K562 (cell line): ENCODE results near the gene IFI30. TPM values are rescaled to one million over a fixed set of nuclear protein-coding genes. Genes with fewer than 3 reads are reported as not detected.

Source experiments
- ATAC-seq: fragments of 200-7000 bp; cut with Tn5 transposase; 3 replicates; pipeline ENCODE4 v1.9.1; 2020; ENCODE audit warnings: moderate library complexity
- BruUV-seq: library from RNA; stranded (reverse); fragments of 400-500 nt; replicated peaks from 2 replicates; lab custom pipeline; 2021; lab: Mats Ljungman, UMichigan
- CTCF ChIA-PET: fragments of 300-600 bp; formaldehyde crosslinking; extraction: SDS; loops from one replicate; lab custom pipeline; 2021; ENCODE audit warnings: low intra/inter-chr PET ratio; lab: Yijun Ruan, JAX
- POLR2A ChIA-PET: fragments of 300-600, 350-650 bp; sonication (Branson Sonifier 250); formaldehyde crosslinking; extraction: SDS; loops from one replicate; lab custom pipeline; 2021; ENCODE audit warnings: antibody characterized with exemption, inconsistent platforms; lab: Yijun Ruan, JAX
- DNase-seq, 4 experiments: peaks; one replicate each; pipeline versions ENCODE4 v3.0.0 to v3.0.0-alpha.2; 2011 to 2018; ENCODE audit warnings: low spot score in 3 of 4, mixed read lengths in 3 of 4; ENCODE audit errors: extremely low read depth in 1 of 4
- FAIRE-seq: peaks from 2 replicates; lab custom pipeline; 2011; peaks lifted over from hg19 to GRCh38; lab: Jason Lieb, UNC
- H2AFZ ChIP-seq: 2 replicates; pipeline ENCODE4 v1.6.0; 2011; ENCODE audit warnings: low read depth, low read length, control low read depth, inconsistent platforms
- H3K27ac ChIP-seq: fragments of 200-600 bp; 3 replicates; pipeline ENCODE4 v1.8.0; 2011; ENCODE audit warnings: low read depth, mild to moderate bottlenecking, control low read depth, inconsistent platforms, low read length, moderate library complexity, mixed read lengths; ENCODE audit errors: extremely low read depth
- H3K27me3 ChIP-seq, 2 experiments: fragments of 300-600 bp in 1 of 2; 2 replicates in 1 of 2; 3 replicates in 1 of 2; pipeline versions ENCODE4 v1.6.0 to v1.8.0; 2011; ENCODE audit warnings: inconsistent platforms in 2 of 2, low read length in 2 of 2, mild to moderate bottlenecking in 1 of 2, mixed read lengths in 1 of 2, moderate library complexity in 1 of 2; ENCODE audit not compliant: control insufficient read depth in 2 of 2, insufficient read depth in 2 of 2
- H3K36me3 ChIP-seq: fragments of 300-600 bp; 3 replicates; pipeline ENCODE4 v1.8.0; 2011; ENCODE audit warnings: mild to moderate bottlenecking, low read length, inconsistent platforms; ENCODE audit not compliant: control insufficient read depth, insufficient read depth
- H3K4me1 ChIP-seq, 2 experiments: fragments of 200-600 bp in 1 of 2; replicated peaks in 1 of 2; 2 replicates in 1 of 2; 3 replicates in 1 of 2; pipeline versions ENCODE4 v1.5.1 to v1.8.0; 2011; ENCODE audit warnings: inconsistent platforms in 2 of 2, low read length in 2 of 2, mild to moderate bottlenecking in 1 of 2, mixed read lengths in 1 of 2, moderate library complexity in 1 of 2; ENCODE audit not compliant: control insufficient read depth in 2 of 2, insufficient read depth in 2 of 2
- H3K4me2 ChIP-seq: 2 replicates; pipeline ENCODE4 v1.6.1; 2011; ENCODE audit warnings: low read length, control low read depth, inconsistent platforms, mixed read lengths; ENCODE audit not compliant: insufficient read depth
- H3K4me3 ChIP-seq: fragments of 200-600 bp; sonication (generic), shearing (Covaris generic); 2 replicates; pipeline ENCODE4 v1.5.1; 2016; ENCODE audit warnings: control low read depth, inconsistent platforms
- H3K79me2 ChIP-seq: fragments of 200-600 bp; 3 replicates; pipeline ENCODE4 v1.8.0; 2011; ENCODE audit warnings: low read length, inconsistent platforms; ENCODE audit not compliant: control insufficient read depth, insufficient read depth
- H3K9ac ChIP-seq, 2 experiments: 2 replicates each; pipeline versions ENCODE4 v1.6.0 to v1.6.1; 2011; ENCODE audit warnings: low read depth in 2 of 2, low read length in 2 of 2, control low read depth in 1 of 2, inconsistent platforms in 1 of 2, mild to moderate bottlenecking in 1 of 2, mixed read lengths in 1 of 2; ENCODE audit not compliant: insufficient read depth in 1 of 2
- H3K9me1 ChIP-seq: one replicate; pipeline ENCODE4 v1.6.0; 2011; ENCODE audit warnings: inconsistent platforms, mild to moderate bottlenecking, low read length, moderate library complexity; ENCODE audit not compliant: control insufficient read depth, insufficient read depth
- H3K9me3 ChIP-seq: replicated peaks from 2 replicates; pipeline ENCODE4 v1.5.1; 2011; ENCODE audit warnings: low read depth, low read length, inconsistent platforms; ENCODE audit not compliant: control insufficient read depth, insufficient read depth
- H4K20me1 ChIP-seq: replicated peaks from 2 replicates; pipeline ENCODE4 v1.6.1; 2011; ENCODE audit warnings: low read length, inconsistent platforms, mixed read lengths; ENCODE audit not compliant: control insufficient read depth, insufficient read depth
- BCOR ChIP-seq: fragments of 450-650 bp; IDR thresholded peaks from 2 replicates; pipeline ENCODE4 v1.6.1; 2016
- DIDO1 ChIP-seq: fragments of 450-650 bp; IDR thresholded peaks from 2 replicates; pipeline ENCODE4 v1.6.1; 2016; ENCODE audit warnings: low read depth, missing biosample characterization, missing genetic modification characterization
- FOXJ2 ChIP-seq: fragments of 200-800 bp; sonication (Bioruptor generic); IDR thresholded peaks from 2 replicates; pipeline ENCODE4 v1.6.1; 2016; ENCODE audit warnings: missing genetic modification characterization, missing compliant biosample characterization
- MAFK ChIP-seq: IDR thresholded peaks from 2 replicates; pipeline ENCODE4 v1.6.1; 2011; ENCODE audit warnings: low read length, improper control_type of control experiment
- MBD2 ChIP-seq: sonication (generic); IDR thresholded peaks from 2 replicates; pipeline ENCODE4 v1.6.1; 2016; ENCODE audit warnings: low read depth, borderline replicate concordance
- MEF2D ChIP-seq: conservative IDR thresholded peaks from 2 replicates; pipeline ENCODE4 v1.6.1; 2016; ENCODE audit warnings: low read depth, missing genetic modification characterization, missing compliant biosample characterization
- POLR3G ChIP-seq: IDR thresholded peaks from 2 replicates; pipeline ENCODE4 v1.6.1; 2011; ENCODE audit not compliant: insufficient read length, insufficient replicate concordance; ENCODE audit errors: extremely low read depth
- RBFOX2 ChIP-seq: fragments of 200-400 bp; formaldehyde crosslinking; IDR thresholded peaks from 2 replicates; pipeline ENCODE4 v1.6.1; 2017; ENCODE audit warnings: low read depth, mild to moderate bottlenecking, low read length, moderate library complexity
- RBM25 ChIP-seq: fragments of 200-400 bp; formaldehyde crosslinking; IDR thresholded peaks from 2 replicates; pipeline ENCODE4 v1.6.1; 2018; ENCODE audit warnings: low read length, low read depth, moderate library complexity; ENCODE audit not compliant: severe bottlenecking
- SIX5 ChIP-seq, 2 experiments: IDR thresholded peaks; 2 replicates each; pipeline ENCODE4 v1.6.1; 2011; ENCODE audit warnings: low read length in 2 of 2, borderline replicate concordance in 1 of 2, low read depth in 1 of 2, mild to moderate bottlenecking in 1 of 2, moderate library complexity in 1 of 2; ENCODE audit not compliant: insufficient read depth in 1 of 2
- ZNF589 ChIP-seq: fragments of 200-800 bp; sonication (Bioruptor generic); IDR thresholded peaks from 2 replicates; pipeline ENCODE4 v1.6.1; 2016; ENCODE audit warnings: low read depth, missing genetic modification characterization, missing compliant biosample characterization
- ZNF717 ChIP-seq: fragments of 250-450 bp; sonication (Bioruptor Pico); IDR thresholded peaks from 2 replicates; pipeline ENCODE4 v1.5.0; 2021
- ZZZ3 ChIP-seq: fragments of 450-650 bp; IDR thresholded peaks from 2 replicates; pipeline ENCODE4 v1.6.1; 2016; ENCODE audit warnings: antibody characterized with exemption, mild to moderate bottlenecking, moderate library complexity
- WGBS: fragments of 100-300 bp; shearing (Covaris generic); methylation state at CpG from one replicate; pipeline ENCODE4 v1.1.6; 2016; ENCODE audit warnings: low coverage, mixed read lengths; ENCODE audit not compliant: insufficient coverage; ENCODE audit errors: missing lambda C conversion rate; 5-methylcytosine and 5-hydroxymethylcytosine counted together
- in situ Hi-C: fragments of 300-500 bp; cut with MboI; formaldehyde crosslinking; loops from 4 replicates; pipeline ENCODE4 v1.15.0; 2018; ENCODE audit warnings: inconsistent platforms, mixed read lengths
- intact Hi-C: fragments of 100-400 bp; cut with micrococcal nuclease; formaldehyde crosslinking; loops from 2 replicates; pipeline ENCODE4 v1.14.2; 2022
- polyA plus RNA-seq, 8 experiments: library from polyadenylated mRNA; depleted of rRNA in 4 of 8; stranded (reverse) in 5 of 8; unstranded in 3 of 8; fragments of >200 nt; fragmentation: Nextera tagmentation in 2 of 8; fragmentation: Illumina TruSeq in 1 of 8; extraction: Ambion mirVana in 2 of 8; extraction: Trizol in 1 of 8; gene quantifications; 2 replicates each; pipeline versions ENCODE4 v1.2.1 to v1.2.3, GENCODE V29; 2011 to 2014; ENCODE audit warnings: inconsistent platforms in 1 of 8, missing spikeins in 1 of 8
- total RNA-seq, 7 experiments: library from RNA; depleted of rRNA in 6 of 7; stranded (reverse); fragments of >200 nt in 6 of 7; fragmentation: Illumina TruSeq in 2 of 7; extraction: Trizol in 2 of 7; gene quantifications; 2 replicates each; pipeline versions ENCODE4 v1.2.1 to v1.2.3, GENCODE V29; 2011 to 2021; ENCODE audit warnings: low replicate concordance in 1 of 7
- TF ChIP-seq, protein P1 (sequence below): conservative IDR thresholded peaks from 2 replicates; pipeline ENCODE4 v1.6.1; 2011; ENCODE audit warnings: low read depth, mild to moderate bottlenecking, low read length; ENCODE audit not compliant: control insufficient read depth
- TF ChIP-seq, protein P2 (sequence below): fragments of 250-450 bp; sonication (Bioruptor Pico); IDR thresholded peaks from 2 replicates; pipeline ENCODE4 v1.8.0; 2022; ENCODE audit warnings: inconsistent platforms, mild to moderate bottlenecking, moderate library complexity, borderline replicate concordance

Gene IFI30
- total and polyA plus RNA-seq, 9 of the 15 experiments (the other 6 are each of a cell fraction or from before 2014, with no cell fraction given) = 63.7 to 430 (median 109) TPM

DNA sequence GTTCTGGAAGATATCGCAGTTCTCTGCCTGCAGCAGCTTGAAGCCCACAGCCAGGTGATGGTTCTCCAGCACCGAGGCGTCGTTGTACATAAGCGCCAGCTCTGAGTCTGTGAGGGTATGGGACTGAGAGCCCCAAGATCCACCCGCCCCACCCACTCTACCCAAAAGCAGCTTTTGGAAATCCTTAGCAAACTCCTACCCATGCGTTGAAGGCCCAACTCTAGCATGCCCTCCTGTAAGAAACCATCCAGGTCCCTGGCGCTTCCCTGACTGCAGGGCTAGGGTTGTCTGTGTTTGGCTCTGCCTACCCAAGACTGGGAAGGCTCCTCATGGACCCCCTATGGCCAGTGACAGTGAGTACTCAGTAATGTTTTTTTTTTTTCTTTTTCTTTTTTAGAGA is 43.2 kb downstream of the IFI30 start:
- Histone ChIP-seq H3K9me3 (no peaks in the 10 kb centered on the region), H3K27ac (no peak overlapping the region), H3K4me1 (peaks cover 10 to 29% of the 10 kb centered on the region in 2 experiments; a peak in 4 of 5 replicates), H3K9ac (no peak overlapping the region), H3K9me1 (no peaks in the 10 kb centered on the region), H4K20me1 (no peaks in the 10 kb centered on the region), H3K4me2 (no peak overlapping the region), H3K36me3 (no peaks in the 10 kb centered on the region), H3K27me3 (no peaks in the 10 kb centered on the region), H3K4me3 (no peak overlapping the region), H3K79me2 (no peaks in the 10 kb centered on the region), H2AFZ (no peak overlapping the region)
- WGBS = 69% methylated on average over 8 of the region's 8 CpGs
- no peak for DNase-seq
- BruUV-seq = no TSS peak
- ATAC-seq = no peak
- FAIRE-seq = no peak
- CTCF ChIA-PET = interaction anchor here (0.6 kb wide), 1 partner anchor 34 kb away, joined by 4 read pairs; no protein-coding TSS in a partner anchor
- intact Hi-C loops = no loop called here
- TF ChIP-seq MAFK (no peak), FOXJ2 (tag) (no peak)
- in situ Hi-C loops = no loop called here
- POLR2A ChIA-PET = interaction anchor here (0.8 kb wide), 1 partner anchor 12 kb away, joined by 3 read pairs; no protein-coding TSS in a partner anchor

DNA sequence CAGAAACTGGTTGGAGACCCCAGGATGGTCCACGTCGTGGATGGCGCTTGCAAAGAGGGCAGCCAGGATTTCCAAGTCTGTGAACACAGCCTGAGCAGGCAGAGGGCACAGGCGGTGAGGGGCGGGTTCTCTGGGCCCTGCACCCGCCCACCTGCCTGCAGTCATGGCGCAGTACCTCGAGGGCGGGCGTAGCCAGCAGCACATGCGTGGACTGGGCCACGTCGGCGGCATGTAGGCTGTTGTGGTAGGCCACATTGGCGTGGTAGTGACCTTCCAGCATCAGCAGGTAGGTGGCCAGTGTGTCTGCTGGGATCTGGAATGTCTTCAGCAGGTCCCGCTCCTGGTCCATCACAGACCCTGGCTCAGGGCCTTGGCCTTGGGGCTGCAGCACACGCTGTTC is 44.5 kb downstream of the IFI30 start:
- no peak overlapping the region for H3K4me3 ChIP-seq
- no peak overlapping the region for H2AFZ ChIP-seq
- in situ Hi-C loops = no loop called here
- ChIA-PET CTCF (no interaction called here), POLR2A (no interaction called here)
- intact Hi-C loops = no loop called here
- no peaks in the 10 kb centered on the region for H3K9me3 ChIP-seq
- ATAC-seq = no peak
- H3K79me2 ChIP-seq = no peaks in the 10 kb centered on the region
- DNase-seq = no peak
- no peaks in the 10 kb centered on the region for H4K20me1 ChIP-seq
- peaks cover 15 to 39% of the 10 kb centered on the region in 2 experiments; a peak in 4 of 5 replicates for H3K4me1 ChIP-seq
- H3K9me1 ChIP-seq = no peaks in the 10 kb centered on the region
- H3K36me3 ChIP-seq = no peaks in the 10 kb centered on the region
- H3K27me3 ChIP-seq = no peaks in the 10 kb centered on the region
- no peak overlapping the region for H3K4me2 ChIP-seq
- WGBS = 44% methylated on average over 17 of the region's 17 CpGs
- no peak overlapping the region for H3K27ac ChIP-seq
- BruUV-seq = no TSS peak
- H3K9ac ChIP-seq = peak overlapping the region in 1 of 2 experiments; percentile 59; a peak in 1 of 4 replicates
- FAIRE-seq = no peak
- TF ChIP-seq MBD2 (no peak), MEF2D (tag) (no peak), POLR3G (no peak), ZZZ3 (no peak), RBFOX2 (no peak), ZNF717 (CRISPR knock-in tag) (no peak), BCOR (no peak), ZNF589 (CRISPR knock-in tag) (no peak), RBM25 (no peak), SIX5 (IDR thresholded peaks at IDR 0.05; ENCODE audit: borderline replicate concordance in 1 of 2, insufficient read depth in 1 of 2, low read depth in 1 of 2, low read length in 2 of 2) (no peak), DIDO1 (tag) (no peak)
- TF ChIP-seq, protein P1, sequence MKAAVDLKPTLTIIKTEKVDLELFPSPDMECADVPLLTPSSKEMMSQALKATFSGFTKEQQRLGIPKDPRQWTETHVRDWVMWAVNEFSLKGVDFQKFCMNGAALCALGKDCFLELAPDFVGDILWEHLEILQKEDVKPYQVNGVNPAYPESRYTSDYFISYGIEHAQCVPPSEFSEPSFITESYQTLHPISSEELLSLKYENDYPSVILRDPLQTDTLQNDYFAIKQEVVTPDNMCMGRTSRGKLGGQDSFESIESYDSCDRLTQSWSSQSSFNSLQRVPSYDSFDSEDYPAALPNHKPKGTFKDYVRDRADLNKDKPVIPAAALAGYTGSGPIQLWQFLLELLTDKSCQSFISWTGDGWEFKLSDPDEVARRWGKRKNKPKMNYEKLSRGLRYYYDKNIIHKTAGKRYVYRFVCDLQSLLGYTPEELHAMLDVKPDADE = no peak
- TF ChIP-seq, protein P2, sequence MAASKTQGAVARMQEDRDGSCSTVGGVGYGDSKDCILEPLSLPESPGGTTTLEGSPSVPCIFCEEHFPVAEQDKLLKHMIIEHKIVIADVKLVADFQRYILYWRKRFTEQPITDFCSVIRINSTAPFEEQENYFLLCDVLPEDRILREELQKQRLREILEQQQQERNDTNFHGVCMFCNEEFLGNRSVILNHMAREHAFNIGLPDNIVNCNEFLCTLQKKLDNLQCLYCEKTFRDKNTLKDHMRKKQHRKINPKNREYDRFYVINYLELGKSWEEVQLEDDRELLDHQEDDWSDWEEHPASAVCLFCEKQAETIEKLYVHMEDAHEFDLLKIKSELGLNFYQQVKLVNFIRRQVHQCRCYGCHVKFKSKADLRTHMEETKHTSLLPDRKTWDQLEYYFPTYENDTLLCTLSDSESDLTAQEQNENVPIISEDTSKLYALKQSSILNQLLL = no peak
